SH-SY5Y (cell line): ENCODE results near the gene RAB11FIP2.

Experiments used
- GATA2 ChIP-seq: IDR thresholded peaks from 2 replicates; pipeline ENCODE4 v1.6.1; 2011; ENCODE audit warnings: mild to moderate bottlenecking, low read depth, low read length
- GATA3 ChIP-seq: IDR thresholded peaks from 2 replicates; pipeline ENCODE4 v1.6.1; 2011; ENCODE audit warnings: low read depth, mild to moderate bottlenecking, low read length, moderate library complexity

DNA sequence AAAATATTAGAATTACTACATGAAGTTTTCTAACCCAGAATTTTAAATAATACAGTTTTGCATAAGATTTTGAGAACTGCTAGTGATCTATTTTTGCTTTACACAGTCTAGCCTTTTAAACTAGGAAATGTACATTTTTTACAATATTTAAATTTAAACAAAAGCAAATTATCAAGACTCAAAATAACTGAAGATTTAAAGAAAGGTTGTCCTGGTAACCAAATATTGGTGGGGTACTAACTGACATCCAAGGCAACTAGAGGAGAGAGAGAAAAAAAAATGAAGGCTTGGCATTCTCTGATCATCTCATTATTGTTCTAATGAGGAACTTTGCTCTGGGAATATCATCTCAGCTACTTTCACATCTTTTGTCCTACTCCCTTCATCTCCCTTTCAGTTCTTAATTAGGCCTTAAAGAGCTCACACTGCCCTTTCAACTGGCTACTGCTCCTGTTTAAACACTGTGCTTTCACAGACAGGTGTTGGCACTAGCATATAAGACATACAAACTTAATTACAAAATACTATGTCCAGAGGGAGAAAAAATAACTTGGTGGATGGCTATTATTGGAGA is 33.7 kb downstream of the RAB11FIP2 start:
- no peak for TF ChIP-seq GATA2
- TF ChIP-seq GATA3: no peak
